Subcutaneous adipose tissue (tissue), 4 donors: ENCODE data around the gene NFKBIE. TPM values are rescaled to one million over a fixed set of nuclear protein-coding genes. Genes with fewer than 3 reads are reported as not detected.

ENCODE experiments used
- total RNA-seq, 4 donors: library from RNA; depleted of rRNA; stranded (reverse); fragments of >200 nt; gene quantifications; one replicate each; pipeline ENCODE4 v1.1.0, GENCODE V29; 2016
- TF ChIP-seq, protein P1 (sequence below): fragments of 450-650 bp; IDR thresholded peaks from one replicate; pipeline ENCODE4 v1.5.1; 2016; ENCODE audit warnings: low read depth, mild to moderate bottlenecking, control low read depth, antibody characterized with exemption, moderate library complexity

Gene NFKBIE
- total RNA-seq, 4 donors from 2014 or later = 2.1 to 9.0 (median 5.5) TPM

DNA sequence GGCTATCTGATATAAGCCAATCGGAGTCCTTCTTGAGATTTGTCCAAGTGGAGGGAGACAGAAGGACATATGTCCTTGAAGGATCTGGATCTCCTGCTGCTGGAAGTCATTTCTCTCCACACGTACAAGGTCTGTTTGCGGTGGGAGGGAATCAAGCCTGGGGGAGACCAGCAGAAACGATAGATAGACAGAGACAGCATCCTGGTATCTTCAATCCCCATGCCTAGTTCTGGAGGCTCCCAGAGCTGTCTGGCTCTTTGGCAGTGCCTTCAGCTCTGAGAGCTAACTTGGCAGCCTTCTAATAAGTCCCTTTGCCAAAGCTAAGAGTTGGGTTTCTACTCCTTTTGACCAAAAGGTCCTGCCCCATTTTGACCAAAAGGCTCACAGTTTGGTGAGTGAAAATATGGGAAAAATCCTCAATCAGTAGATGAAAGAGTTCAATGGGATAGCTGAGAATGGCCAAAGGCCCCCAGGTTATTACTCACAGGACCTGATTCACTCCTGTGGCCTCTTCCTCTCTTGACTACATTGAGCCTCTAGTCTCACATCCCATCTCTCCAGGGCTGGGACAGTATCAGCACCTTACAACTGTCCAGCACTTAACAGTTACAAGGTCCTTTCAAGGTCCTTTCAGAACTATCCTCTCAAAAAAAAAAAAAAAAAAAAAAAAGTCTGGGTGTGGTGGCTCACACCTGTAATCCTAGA is 27.5 kb upstream of the NFKBIE start:
- TF ChIP-seq, protein P1, sequence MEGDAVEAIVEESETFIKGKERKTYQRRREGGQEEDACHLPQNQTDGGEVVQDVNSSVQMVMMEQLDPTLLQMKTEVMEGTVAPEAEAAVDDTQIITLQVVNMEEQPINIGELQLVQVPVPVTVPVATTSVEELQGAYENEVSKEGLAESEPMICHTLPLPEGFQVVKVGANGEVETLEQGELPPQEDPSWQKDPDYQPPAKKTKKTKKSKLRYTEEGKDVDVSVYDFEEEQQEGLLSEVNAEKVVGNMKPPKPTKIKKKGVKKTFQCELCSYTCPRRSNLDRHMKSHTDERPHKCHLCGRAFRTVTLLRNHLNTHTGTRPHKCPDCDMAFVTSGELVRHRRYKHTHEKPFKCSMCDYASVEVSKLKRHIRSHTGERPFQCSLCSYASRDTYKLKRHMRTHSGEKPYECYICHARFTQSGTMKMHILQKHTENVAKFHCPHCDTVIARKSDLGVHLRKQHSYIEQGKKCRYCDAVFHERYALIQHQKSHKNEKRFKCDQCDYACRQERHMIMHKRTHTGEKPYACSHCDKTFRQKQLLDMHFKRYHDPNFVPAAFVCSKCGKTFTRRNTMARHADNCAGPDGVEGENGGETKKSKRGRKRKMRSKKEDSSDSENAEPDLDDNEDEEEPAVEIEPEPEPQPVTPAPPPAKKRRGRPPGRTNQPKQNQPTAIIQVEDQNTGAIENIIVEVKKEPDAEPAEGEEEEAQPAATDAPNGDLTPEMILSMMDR = no peak

GRCh38 chr6:44291841-44292240 is 26.5 kb upstream of the NFKBIE start:
- TF ChIP-seq, protein P1 = no peak

DNA sequence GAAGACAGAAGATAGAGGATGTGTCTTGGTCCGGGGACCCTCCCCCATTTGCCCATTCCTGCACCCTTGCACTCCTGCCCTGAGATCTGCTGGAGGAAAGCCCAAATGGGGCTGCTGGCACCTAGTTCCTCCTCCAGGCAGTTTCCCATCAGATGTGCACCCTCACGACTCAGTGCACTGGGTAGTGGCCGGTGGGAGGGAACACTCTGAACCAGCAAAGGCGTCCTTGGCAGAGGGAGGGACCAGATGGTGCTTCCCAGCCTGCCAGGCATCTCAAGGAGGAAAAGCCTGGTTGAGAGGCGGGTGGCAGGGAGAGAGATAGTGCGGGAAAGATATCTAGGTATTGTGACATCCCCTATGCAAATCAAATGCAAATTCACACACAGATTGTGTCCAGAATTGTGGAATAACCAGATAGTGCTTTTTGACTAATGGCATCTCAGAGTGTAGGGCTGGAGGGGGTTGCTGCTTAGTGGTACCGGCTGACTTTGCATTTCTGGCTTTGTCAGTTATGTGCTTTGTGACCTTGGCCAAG is 24.4 kb upstream of the NFKBIE start:
- TF ChIP-seq, protein P1 = no peak

DNA sequence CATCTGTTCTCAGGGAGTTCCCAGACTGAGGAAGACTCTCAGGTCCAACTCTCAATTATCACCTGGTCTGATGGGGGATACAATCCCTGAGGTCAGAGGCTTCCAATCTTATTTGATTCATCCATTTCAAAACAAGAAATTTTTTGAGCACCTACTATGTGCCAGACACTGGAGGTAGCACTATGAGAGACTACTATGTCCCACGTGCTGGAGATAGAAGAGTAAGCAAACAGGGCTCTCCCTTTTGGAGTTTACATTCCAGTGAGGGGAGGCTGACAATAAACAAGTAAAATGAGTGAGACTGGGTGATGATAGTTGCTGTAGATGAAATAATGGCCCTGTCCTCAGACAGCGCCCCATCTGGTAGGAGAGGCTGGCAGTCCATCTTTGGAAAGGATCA is 21.4 kb upstream of the NFKBIE start:
- TF ChIP-seq, protein P1 = no peak

- TF ChIP-seq, protein P1 = no peak
Measured at GRCh38 chr6:44286285-44286565, 20.9 kb upstream of the NFKBIE start.

GRCh38 chr6:44285552-44286284 is 20.4 kb upstream of the NFKBIE start:
- TF ChIP-seq, protein P1 = no peak

DNA sequence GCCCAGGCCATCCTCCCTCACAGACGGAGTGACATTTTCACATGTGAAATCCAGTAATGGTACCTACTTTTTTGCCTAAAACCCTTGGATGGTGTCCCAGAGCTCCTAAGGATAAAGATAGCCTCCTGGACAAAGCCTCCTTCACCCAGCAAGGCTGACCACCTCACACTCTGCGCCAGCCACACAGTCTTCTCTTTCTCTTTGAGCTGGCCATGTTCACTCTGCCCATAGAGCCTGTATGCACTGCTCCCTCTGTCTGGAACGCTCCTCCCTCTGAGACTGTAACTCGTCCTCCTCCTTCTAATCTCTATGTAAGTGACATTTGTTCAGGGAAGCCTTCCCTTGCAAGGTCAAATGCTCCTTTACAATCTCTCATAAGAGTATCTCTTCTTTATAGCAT is 19.5 kb upstream of the NFKBIE start:
- TF ChIP-seq, protein P1 = no peak
